HG03095 (cell line): ENCODE results near the gene CES1.
"Not testable (repeated sequence)": the region's sequence is repeated elsewhere in the genome, so short reads cannot be mapped to it uniquely, and the experiment has no call there.

Experiments
- ATAC-seq: cut with Tn5 transposase; IDR thresholded peaks from one replicate; pipeline ENCODE4 v1.9.1; 2021; ENCODE audit warnings: moderate library complexity; ENCODE audit not compliant: unreplicated experiment

The CES1 gene

DNA sequence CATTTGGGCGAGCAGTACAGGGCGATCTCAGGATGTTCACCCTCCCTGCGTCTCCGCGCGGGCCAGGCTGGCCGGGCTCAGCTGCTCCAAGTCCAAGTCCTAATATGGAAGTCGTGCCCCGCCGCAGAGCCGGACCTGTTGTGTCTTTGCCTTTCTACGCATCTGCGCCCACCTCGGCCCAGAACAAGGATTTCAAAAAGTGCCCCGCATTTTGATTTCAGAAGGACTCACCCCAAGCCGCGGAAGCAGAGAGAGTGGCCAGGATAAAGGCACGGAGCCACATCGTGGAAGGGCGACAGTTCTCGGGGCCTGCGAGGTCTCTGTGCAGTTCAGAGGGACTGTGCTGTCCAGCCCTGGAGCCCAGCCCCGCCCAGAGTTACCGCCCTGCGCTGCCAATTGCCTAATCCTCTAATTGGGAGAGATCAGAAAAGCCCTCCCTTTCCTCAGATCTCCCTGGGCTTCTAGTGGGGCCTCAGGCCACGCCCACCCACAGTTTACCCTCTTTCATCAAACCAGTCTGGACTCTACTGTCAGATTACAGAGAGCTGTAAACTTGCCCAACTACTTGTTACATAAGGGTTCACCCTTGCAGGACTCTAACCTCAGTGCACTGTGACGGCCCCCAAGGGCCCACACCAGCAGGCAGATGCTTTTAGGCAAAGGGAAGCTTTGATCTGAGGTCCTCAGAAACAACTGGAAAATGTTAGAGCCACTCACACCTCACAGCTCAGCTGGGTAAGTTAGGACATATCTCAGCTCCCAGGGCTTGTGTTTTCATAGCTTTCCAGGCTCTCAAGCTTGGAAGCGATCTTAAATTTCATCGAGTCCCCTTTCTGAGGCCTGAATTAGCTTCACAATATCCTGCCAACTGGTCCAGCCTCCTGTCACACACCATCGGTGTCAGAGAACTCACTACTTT, at the start of gene CES1:
CES1 (minus strand) TSS at position 324 of the 919 bp plus-strand sequence; CDS start at position 283, 41 bp downstream.
- no peak for ATAC-seq

DNA sequence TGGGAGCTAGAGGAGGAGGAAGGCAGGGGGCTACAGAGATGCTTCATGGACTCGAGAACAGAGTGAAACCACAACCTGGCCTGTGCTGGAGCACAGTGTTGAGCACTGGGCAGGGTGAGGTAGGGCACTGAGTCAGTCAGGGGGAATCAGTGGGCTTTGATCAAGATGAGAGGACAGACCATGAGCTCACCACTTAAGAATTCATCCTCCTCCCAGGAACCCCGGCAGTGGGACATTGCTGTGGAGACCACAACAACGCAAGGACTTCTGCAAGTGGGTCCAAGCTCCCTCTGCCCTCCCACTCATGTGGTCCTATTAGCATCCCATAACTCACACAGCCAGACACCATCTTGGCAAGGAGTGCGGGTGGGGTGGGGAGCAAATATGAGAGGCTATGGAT, 44.0 kb upstream of the CES1 start:
- ATAC-seq, result no peak

DNA sequence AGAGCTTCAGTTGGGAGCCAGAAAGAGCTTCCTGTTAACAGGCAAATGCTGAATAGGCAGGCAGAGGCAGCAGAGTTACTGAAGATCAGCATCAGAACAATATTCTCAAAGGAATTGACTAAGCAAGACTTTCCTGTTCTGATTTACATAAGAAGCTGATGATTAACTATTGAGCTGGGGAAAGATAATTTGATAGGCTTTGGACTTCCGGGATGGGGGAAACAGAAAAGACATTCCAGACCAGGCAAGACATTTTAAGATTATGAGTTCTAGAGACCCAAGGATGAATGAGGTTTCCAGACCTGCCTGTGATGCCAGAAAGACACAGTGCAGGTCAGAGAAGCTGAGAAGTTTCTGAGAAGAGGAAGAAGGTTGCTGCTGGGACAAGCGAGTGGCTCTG, 42.4 kb upstream of the CES1 start, which contains the start of gene CES5A:
CES5A (minus strand) TSS at position 101 of the 400 bp plus-strand sequence. CDS start 152 bp downstream, outside the sequence.
- ATAC-seq, result no peak

- ATAC-seq, result no peak
Measured at GRCh38 chr16:55873122-55873521, 40.2 kb upstream of the CES1 start.

- no peak for ATAC-seq
Measured at GRCh38 chr16:55872130-55872529, 39.2 kb upstream of the CES1 start.

- no peak for ATAC-seq
Measured at GRCh38 chr16:55871411-55872038, 38.6 kb upstream of the CES1 start.

DNA sequence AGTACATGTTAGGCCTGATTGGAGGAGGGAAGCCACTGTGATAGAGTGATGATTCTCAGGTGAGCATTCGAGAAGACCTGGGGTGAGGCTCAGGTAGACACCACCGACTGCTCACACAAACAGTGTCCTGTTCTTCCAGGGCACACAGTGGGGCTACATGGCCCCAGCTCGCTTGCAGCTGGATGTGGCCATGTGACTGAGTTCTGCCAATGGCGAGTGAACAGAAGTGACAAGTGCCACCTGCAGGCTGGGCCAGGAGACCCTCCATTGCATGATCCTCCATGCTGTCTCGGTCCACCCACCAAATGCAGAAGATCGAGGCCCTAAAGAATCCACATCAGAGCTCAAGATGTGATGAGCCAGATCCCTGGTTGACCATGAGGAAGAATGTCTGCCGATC, 36.1 kb upstream of the CES1 start:
- no peak for ATAC-seq

DNA sequence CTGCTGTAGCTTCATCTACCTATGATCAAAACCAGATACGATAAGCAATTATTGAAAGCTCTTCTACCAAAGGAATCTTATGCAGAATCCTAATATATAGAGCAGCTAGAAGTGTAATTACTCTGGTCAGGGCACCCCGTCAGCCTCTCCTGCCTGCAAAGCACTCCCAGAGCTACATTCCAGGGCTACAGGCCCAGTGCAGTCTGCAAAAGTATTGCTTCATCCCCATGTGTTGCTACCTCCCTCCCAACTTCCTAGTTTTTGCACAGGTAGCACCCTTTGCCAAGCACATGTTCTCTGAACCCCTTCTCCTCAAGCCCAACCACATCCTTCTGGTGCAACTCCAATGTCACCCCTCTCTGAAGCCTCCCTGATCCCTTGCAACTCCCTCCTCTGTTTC, 35.2 kb upstream of the CES1 start:
- ATAC-seq, result no peak

DNA sequence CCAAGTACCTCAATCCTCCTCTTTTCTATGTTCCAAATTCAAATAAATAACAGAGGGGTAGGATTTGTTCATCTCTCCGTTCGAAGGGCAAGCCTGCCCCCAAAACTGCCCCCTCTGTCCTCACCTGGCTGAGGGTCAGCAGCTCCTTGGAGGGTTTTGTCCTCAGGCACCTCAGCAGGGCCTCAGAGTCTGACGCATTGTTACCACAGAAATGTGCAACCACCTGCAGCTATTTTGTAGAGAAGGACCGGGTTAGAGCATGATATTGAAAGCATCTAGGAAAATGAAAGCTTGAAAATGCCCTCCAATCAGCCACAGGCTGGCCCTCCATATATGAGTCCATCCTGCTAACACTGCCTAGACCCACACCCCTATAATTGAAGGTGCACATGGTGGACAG, 28.4 kb upstream of the CES1 start:
- ATAC-seq, result no peak

- ATAC-seq, result not testable (repeated sequence)
Measured at GRCh38 chr16:55857650-55858049, 24.8 kb upstream of the CES1 start.

GRCh38 chr16:55856950-55857349, 24.1 kb upstream of the CES1 start:
- no peak for ATAC-seq

- ATAC-seq, result no peak
Measured at GRCh38 chr16:55853114-55853513, 20.2 kb upstream of the CES1 start.

DNA sequence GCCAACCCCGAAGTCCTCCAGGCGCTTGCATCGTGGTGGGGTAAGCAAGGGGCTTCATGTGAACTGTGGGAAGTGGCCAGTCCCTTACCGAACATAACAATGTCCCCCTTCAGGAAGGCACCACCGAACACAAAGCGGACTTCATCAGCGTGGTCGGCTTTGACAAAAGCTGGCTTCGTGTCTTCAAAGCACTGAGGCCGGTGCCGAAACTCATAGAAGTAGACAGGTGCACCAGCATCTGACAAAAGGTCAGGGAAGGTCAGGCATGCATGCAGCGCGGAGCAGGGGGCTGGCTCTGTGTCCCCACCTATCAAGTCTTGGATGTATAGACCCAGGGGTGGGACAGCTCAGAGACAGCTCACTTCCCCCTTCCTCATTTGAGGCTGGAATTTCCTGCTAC, 16.6 kb upstream of the CES1 start:
- ATAC-seq, result no peak

DNA sequence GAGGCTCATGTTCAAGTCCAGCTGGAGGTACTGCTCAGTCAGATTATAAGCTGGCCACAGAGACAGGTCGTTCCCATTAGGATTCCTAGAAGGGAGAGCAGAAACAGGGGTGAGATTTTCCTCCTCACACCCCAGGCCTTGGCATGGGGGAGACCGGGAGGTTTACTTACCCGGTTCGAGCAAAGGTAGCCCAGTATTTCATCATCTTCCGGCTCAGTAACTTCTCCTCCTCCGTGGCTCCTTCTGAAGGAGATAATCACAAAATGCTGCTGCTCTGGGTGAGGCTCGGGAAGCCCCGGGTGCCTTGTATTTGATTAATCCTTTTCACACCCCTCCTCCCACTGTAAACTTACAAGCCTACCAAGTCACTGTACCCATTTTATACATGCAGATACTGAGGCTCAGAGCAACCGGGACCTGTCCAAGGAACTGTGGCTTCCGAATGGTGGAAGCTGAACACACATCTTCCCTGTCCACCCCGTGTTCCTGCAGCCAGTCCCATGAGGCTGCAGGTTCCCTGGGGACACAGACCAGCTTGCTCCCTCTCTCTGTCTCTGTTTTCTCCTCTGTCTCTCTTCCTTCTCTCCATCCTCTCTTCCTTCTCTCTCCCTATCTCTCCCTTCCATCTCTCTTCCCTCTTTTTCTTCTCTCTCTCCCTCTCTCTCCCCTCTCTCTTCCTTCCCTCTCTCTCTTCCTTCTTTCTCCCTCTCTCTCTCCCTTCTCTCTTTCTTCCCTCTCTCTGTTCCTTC, 13.9 kb upstream of the CES1 start:
- no peak for ATAC-seq

DNA sequence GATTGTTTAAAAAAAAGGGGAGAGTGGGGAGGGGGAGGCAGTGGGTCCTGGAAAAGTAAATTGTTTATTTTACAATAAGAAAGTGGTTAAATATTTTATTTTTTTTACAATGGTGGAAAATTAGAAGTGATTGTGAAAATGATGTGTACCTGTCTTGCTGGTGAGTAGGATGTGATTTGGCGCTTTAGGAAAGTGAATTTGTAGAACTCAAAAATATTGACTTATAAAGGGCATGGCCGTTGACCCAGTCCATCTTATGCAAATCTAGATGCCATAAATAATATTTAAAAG, 10.2 kb upstream of the CES1 start:
- no peak for ATAC-seq

- ATAC-seq, result no peak
Measured at GRCh38 chr16:55842369-55843104, 9.6 kb upstream of the CES1 start.

DNA sequence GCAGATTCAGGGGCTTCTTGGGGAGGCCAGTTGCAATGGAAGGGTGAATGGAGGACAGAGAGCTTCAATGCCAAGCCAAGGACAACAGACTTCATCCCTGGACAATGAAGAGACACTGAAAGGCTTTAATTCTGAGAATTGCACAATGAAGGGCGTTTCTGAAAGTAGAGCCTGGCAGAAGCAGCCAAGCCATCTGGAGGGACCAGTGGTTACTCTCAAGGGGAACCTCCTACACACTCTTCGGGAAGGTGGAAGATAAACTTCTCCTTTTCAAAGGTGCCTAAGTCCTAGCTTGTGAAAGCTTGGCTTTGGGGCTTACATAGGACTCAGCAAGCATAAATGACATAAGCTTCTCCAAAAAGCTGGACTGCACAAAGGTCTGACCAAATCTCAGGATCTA, 6.2 kb upstream of the CES1 start:
- ATAC-seq, result no peak

- no peak for ATAC-seq
Measured at GRCh38 chr16:55836158-55836611, 3.3 kb upstream of the CES1 start.

DNA sequence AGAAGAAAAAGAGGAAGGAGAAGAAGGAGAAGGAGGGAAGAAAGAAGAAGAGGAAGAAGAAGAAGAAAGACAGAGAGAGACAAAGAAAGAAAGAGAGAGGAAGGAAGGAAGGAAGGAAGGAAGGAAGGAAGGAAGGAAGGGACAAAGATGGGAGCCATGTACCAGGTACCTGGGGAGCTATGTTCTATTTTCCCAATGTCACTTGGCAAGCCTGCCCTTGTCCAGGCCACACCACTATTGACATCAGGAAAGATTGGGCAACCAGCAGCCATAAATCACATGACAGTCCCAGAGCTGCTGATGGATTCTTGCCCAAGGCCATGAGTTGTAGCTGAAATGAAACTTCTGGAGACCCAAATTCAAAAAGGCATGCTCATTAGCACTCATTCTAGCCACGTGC, 2.7 kb upstream of the CES1 start:
- no peak for ATAC-seq

DNA sequence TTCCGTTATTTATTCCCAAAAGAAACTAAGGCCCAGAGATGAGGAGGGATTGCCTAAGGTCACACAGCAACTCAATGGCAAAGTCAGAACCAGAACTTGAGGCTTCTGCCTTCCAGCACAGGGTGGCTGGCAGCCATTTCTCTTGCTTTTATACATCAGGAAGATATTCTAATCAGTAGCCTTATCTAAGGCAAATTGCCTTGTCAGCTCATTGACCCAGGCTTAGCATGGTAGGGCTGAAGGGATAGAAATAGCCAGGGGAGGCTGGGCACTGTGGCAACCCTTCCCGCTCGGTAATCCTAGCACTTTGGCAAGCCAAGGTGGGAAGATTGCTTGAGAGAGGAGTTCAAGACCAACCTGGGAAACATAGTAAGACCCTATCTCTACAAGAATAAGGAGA, 2.3 kb upstream of the CES1 start:
- not testable (repeated sequence) for ATAC-seq

GRCh38 chr16:55834049-55834448, 1.2 kb upstream of the CES1 start:
- peak; percentile 63 for ATAC-seq
